ENCODE measurements around the gene DRC7. TPM values are rescaled to one million over a fixed set of nuclear protein-coding genes. Genes with fewer than 3 reads are reported as not detected.
"Not testable (repeated sequence)": the region's sequence is repeated elsewhere in the genome, so short reads cannot be mapped to it uniquely, and the experiment has no call there.

The DRC7 gene
- polyA plus RNA-seq, 1 donor: 0.28 TPM

DNA sequence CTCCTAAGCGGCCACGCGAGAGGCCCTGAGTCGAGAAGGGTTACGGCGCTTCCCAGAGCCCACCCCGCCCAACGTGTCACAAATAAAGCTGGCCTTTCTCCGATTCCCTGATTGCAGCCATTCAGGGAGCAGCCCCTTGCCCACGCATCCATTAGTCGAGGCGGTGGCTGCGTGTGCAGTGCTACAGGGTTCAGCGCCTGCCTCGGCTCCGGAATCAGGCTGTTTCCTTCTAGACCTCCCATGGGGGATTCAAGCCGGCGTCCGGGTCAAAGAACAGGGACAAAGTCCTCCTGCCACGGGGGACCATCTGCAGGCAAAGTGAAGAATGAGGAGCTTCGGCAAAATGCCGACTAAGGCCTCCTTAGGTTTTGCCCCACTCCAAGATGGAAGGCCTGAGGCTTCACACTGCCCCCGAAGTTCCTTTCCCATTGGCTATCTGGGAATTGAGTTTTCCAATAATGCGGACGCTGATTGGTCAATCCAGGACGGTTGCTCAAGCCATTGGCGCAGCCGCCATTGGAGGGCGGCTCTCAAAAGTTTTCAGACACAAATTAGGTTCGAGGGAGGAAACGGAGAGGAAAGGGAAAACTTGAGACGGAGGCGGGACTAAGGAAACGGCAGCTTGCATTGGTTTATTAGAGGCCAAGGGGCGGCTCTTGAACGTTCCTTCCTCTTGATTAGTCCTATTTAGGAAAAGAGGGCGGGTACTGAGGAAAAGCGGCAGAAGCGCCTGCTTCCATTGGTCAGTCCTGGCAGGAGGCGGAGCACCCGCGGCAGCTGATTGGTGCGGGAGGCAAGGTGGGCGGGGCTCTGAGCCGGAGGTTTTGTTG lies 40.5 kb downstream of the DRC7 start:
- peak; percentile 100 for DNase-seq (ENCODE audit: low read depth)

DNA sequence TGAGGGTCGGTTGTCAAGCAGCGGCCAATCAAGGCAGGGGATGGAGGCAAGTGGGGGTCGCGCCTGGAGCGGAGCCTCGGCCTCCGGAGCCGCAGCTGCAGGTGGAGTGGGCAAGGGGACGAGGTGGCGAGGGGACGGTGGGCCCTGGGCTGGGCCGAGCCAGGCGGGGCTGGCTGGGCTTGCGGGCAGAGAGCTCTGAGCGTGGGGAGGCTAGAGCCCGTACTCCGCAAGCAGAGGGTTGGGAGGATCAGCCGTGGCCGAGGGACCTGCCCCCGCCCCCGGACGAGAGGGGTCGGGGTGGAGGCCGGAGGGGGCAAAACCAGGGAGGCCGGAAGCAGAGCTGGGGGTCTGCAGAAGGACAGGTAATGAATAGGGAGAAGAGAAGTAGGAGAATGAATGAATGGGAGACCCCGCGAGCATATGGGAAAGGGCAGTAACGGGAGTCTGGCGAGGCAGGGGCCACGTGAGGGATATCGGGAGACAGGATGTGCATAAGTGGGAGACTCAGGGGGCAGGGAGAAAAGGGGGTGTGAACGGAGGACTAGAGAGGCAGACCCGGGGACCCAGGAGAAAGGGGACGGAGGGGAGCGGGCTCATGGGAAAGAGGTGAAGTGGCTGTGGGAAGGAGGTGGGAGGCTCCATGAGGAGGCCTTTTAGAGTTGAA lies 41.3 kb downstream of the DRC7 start, which contains the start of gene KATNB1:
Gene KATNB1, plus strand, starts transcription at position 16 of the 664 bp plus-strand sequence. CDS start 1,474 bp downstream, outside the sequence.
- DNase-seq (ENCODE audit: low read depth): no peak

DNA sequence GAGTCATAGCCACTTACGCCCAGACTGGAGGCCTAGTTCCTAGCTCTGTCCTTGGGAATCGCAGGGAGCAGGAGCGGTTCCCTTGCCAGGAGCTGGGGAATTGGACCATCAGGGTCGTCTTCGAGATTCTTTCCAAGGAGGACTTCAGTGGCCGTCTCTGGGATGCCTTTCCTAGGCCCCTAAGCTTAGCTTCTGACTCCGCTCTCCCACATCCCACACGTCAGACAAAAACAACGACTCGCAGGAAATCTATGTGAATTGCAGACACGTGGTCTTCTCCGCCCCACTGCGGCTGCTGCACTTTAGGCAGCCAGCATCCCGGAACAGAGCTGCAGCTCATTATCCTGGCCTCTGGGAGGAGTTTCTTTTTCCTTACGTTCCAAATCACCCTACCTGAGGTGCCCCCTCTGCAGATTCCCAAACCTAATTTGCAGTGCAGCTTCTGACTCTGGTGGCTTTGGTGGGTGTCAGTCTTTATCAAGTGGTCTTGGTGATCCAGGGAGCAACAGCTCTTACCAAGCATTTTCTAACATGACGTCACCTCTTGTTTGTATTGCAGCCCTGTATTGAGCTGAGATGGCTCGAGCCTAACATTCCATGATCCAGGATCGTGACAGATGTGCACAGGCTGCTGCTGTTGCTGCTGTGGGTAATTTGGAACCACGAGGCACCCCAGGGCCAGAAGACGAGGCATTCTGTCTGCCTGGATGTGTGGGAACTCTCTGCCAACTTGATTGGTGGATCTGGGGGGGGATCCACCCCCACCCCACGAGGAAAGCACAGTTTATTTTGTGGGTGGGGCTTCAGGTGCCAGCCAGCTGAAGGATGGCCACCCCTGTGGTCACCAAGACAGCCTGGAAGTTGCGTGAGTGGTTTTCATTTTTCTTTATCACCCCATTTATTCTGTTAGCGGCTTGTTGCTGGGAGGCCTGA lies 42.1 kb downstream of the DRC7 start:
- DNase-seq (ENCODE audit: low read depth): peak; percentile 29

DNA sequence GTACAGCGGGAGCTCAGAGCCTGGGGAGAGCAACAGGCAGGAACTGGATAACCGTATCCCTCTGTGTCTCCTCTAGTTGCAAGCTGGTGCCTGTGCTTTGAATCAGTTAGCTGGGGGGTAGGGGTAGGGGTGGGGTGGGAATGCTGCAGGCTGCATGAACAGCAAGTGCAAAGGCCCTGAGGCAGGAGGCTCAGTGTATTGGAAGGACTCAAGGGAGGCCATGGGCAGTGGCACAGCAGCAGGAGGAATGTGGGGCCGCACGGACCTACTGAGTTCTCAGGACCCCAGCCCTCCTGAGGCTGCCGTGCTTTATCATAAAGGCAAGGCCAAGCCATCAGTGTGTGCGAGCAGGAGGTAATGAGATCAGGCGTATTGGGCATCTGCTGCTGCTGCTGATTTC lies 44.2 kb downstream of the DRC7 start:
- no peak for DNase-seq (ENCODE audit: low read depth)

DNA sequence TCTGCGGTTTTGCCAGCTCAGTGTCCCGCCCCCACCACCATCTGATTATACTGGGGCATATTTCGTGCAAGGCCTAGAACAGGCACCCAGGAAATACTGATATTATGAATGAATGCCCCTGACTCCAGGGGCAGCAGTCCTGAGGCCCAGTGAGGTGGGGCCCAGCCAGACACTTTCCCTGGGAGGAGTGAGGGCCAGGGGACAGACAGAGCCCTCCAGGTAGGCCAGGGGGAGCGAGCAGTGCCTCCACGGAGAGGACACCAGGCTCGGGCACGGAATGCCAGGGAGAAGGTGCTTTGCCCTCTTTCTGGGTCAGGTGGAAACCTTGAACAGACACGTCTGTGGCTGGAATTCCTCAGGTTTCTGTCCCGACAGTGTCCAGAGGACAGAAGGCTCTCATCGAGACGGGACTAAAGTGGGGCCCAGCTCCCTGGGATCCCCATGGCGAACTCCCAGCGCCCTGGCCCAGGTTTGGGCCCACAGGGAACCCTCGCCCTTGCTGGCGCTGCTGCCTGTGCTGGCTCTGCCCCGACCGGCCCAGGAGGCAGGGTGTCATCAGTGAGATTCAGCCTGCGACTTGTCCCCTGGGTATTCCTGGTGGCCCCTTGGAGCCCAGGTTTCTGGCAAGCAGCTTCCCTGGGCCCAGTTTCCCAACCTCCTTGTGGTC lies 45.3 kb downstream of the DRC7 start:
- DNase-seq (ENCODE audit: low read depth): no peak

DNA sequence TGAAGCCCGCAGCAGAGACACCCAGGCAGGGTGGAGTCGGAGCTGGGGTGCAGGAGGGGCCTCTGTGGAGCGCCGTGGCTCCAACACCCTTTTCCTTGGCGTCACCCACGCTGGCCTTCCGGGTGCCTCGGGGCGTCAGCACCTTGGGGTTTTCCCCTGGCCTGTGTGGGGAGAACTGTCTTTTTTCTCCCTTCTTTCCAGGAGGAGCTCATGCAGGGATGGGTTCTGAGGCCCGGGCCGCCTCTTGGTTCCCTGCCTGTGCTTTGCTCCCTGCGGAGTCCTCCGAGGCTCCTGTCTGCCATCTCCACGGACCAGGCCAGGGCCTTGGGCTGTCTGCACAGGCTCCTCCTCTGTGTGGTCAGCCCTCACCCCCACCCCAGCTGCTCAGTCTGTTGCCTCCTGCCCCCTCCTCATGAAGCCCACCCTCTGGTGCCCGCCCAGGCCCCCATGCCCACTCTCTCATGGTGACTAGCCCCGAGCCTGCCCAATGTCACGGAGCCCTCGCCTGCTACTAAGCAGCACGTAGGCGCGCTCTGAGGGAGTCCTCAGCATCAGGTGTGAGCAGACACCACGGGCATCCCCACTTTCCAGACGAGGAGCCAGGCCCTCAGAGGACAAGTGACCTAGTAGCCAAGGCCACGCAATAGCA lies 45.9 kb downstream of the DRC7 start:
- no peak for DNase-seq (ENCODE audit: low read depth)

DNA sequence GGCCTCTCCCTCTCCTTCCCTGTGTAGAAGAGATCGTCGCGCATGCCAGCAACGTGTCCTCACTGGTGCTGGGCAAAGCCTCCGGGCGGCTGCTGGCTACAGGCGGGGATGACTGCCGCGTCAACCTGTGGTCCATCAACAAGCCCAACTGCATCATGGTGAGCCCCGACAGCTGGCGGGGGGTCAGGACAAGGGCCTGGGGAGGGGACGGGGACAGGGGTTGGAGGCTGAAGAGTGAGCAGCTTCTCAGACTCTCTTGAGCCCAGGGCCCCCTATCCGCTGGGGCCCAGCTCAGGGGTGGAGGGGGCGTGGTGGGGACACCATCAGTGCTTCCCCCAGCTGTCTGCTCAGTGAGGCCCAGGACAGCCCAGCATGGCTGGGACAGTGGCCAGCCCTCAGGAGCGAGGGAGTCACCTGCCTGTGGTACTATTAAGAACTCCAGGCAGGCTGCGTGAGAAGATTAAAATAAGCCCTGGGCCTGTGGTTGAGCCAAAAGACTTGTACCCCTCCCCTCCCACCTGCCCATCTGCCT lies 47.1 kb downstream of the DRC7 start:
- DNase-seq (ENCODE audit: low read depth): no peak

DNA sequence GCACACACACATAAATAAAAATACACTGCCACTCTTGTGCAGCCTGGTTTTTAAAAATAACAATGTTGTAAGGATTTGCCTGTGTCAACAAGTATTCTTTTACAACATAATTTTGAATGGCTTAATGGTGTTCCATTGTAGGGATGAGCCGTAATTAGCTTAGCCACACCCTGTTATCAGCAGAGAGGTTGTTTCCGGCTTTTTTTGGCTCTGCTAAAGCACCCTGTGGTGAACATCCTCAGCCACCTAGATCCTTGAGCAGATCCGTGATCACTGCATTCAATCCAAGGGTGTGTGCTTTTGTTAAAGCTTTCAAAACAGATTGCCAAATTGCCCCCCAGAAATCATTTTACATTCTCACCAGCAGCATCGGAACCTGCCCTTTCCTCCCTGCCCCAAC lies 47.9 kb downstream of the DRC7 start:
- DNase-seq (ENCODE audit: low read depth): no peak

DNA sequence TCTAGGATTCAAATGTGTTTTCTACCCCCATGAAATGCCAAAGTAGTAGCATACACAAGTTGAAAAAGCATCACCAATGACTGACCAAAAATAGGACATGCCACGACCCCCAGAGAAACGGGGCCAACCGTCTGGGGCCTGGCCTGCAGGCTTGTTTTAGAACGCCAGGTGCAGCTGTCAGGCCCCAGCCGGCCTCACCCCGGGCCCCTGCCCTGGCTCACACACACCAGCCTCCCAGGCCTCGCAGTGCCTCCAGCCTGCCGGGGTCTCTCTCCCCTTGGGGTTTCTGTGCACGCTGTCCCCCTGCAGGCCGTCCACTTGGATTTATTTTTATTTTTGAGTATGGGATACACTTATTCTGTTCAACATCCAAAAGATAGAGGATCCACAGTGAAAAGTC lies 48.9 kb downstream of the DRC7 start:
- no peak for DNase-seq (ENCODE audit: low read depth)

DNA sequence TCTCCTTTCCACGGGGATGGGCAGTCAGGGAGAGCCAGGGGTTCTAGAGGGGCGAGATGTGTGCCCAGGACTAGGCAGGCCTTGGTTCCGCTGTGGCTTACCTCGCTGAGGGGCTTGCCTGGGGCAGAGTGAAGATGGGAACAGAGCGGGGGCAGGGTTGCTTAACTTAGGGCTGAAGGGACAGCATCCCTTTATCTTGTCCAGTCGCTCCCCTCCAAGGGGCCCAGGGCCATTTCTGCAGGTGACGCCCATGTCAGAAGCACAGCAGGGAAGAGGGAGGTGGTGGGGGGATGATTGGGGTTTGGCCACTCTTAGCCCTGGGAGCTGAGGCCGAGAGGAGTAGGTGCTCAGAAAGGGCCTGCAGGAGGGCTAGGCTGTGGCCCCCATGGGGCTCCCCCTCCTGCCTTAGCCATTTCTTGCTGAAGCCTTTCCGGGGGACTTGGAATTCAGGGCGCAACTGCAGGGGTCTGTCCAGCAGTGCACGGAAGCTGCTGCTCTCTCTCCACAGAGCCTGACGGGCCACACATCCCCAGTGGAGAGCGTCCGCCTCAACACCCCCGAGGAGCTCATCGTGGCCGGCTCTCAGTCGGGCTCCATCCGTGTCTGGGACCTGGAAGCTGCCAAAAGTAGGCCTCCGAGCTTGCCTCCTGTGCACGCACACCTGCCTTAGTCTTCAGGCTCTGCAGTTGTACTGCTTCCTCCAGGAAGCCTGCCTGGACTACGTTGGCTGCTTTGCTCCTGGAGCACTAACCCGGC lies 49.5 kb downstream of the DRC7 start:
- DNase-seq (ENCODE audit: low read depth): no peak

DNA sequence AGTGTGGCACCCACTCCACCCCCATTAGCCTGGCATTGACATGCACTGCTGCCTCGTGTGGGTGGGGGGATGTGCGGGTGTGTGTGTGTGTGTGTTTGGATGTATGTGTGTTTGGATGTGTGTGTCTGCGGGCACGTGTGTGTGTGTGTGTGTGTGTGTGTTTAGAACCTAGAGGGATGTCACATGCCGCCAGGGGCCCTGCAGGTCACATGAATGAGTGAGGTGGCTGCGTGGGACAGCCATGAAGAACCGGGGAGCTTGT lies 50.0 kb downstream of the DRC7 start:
- no peak for DNase-seq (ENCODE audit: low read depth)

DNA sequence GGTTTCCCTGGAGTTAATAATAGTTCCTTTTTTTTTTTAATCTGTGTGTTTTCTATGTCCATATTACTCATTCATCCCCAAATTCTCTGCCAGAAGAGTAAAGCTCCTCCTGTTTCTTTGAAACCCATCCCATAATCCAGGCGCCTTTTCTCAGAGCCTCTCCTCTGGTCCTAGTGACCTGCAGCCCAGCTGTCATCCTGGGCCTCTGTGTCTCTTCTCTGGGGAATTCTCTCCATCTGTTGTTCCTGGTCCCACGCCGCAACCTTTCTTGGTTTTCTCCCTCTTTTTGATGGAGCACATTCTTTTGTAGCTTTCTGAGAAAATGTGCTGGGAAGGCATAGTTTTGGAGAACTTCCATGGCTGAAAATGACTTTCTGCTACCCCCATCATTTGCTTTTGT lies 51.2 kb downstream of the DRC7 start:
- DNase-seq (ENCODE audit: low read depth): no peak

DNA sequence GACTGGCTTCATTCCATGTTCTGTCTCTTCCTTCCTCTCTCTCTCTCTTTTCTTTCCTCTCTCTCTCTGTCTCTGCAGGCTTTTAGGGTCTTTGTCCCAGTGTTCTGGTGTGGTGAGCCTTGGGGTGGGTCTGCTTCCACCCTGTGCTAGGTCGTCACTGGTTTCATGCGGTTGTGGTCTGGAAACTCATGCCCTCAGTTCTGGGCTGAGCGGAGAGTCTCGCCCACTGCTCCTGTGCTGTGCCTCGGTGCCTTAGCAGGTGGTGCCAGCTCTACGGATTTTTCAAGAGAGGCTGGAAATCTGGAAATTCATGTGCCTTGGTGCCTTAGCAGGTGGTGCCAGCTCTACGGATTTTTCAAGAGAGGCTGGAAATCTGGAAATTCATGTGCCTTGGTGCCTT lies 51.7 kb downstream of the DRC7 start:
- not testable (repeated sequence) for DNase-seq (ENCODE audit: low read depth)

DNA sequence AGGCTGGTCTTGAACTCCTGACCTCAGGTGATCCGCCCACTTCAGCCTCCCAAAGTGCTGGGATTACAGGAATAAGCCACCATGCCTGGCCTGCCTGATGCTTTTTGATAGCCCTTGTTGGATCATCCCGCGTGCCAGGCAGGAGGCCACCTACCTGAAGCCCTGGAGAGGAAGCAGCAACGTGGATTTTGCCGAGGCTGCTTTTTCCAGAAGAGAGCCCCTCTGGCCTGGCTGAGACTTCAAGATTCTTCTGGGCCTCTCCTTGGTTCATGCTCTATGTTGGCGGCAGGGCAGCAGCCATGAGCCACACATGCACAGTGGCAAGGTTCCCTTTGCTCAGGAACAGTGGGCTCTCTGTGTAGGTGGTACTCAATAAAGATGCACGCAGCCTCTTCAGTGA lies 52.5 kb downstream of the DRC7 start:
- DNase-seq (ENCODE audit: low read depth): no peak

DNA sequence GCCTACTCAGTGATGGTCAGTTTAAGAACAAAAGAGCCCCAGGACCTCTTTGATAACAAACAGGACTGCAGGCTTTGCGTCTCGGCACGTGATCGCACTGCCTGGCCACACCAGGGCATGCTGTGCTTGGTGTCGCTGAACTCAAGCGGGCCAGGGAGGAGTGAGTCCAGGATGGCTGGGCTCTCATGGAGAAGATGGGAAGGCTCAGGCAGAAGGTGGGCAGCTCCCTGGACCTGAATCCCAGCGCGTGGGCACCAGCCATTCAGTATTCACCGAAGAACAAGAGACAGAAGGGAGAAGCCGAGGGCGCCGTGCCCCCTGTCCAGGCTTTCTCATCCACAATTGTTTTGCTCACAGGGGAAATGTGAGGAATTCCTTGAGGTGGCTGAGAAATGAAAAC lies 52.9 kb downstream of the DRC7 start:
- DNase-seq (ENCODE audit: low read depth): no peak

DNA sequence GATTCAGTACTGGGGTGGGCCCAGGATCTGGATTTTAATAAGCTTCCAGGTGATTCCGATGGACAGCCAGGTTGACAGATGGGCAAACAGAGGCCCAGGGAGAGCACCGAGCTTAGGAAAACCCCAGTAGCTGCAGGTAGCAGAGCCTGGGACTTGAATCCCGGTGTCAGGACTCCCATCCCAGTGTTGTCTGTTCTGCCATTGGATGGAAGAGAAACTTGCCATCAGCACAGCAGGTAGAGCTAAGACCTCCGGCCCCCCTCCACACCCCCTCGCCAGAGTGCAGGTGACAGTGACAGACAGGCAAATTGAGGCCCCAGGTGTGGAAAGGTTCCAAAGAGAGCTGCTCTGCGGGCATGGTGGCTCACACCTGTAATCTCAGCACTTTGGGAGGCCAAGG lies 53.4 kb downstream of the DRC7 start:
- DNase-seq (ENCODE audit: low read depth): no peak

DNA sequence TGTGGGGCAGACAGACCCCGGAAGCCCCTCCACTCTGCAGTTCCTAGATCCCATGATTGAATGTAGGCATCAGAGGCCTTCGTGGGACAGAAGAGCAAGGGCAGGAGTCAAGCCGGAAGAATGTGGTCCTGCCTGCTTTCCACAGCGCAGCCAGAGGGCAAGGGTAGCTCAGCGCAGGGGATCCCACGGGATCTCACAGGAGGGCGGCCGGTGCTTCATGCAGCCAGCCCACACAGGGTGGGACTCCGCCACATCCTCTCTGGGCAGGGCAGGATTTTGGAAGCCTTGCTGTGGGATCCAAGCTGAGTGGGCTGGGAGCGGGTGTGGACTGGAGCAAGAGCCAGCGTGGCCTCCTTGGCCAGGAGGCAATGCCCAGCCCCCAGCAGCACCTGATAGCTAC lies 54.0 kb downstream of the DRC7 start:
- no peak for DNase-seq (ENCODE audit: low read depth)

DNA sequence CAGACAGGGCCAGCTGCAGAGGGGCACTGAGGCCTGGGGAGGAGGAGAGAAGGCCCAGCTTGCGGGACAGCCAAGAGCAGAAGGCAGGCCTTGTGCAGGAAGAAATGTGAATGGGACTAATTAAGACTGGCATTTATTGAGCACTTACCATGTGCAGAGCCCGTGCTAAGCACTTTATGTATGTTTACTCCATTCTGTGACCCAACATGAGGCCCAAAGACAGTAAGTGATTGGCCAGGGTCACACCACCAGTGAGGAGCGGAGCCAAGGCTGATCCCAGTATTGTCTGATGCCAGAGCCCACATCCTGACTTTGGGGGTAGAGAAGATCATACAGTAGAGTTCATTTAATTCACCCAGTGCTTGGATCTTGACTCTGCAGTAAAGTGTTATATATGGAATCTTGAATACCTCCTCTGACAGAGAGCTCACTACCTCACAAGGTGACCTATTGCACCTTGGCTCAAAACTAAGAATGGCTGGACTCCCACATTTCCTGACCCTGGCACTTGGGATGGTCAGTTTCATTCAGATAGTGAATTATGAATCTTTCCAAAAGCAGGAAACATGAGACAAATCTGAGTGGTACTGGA lies 54.6 kb downstream of the DRC7 start:
- no peak for DNase-seq (ENCODE audit: low read depth)

DNA sequence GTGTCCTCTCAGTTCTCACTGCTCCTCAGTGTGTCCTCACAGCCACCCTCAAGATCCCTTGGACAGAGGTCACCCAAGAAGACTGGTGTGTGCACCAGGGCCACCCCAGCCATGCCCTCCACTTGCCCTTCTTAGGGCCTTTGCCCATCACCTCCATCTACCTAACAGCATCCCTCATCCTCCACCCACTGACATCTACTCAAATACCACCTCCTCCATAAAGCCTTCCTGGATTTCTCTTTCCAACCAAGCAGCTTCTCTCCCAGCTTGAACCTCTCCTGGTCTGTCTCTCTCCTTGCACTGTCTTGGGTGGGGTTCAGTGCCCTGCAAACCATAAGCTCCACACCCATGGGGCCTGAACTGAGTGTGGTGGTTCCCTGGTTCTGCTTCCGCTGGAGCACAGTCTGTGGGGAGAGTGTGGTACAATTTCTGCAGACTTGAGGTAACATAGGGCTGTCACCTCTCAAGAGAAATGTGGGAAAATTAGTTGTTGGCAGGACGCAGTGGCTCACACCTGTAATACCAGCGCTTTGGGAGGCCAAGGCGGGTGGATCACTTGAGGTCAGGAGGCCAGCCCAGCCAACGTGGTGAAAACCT lies 55.3 kb downstream of the DRC7 start:
- no peak for DNase-seq (ENCODE audit: low read depth)

Data from forelimb muscle (tissue), 1 donor.